Panc1 (cell line): ENCODE results near the gene FOXN1. TPM values are rescaled to one million over a fixed set of nuclear protein-coding genes. Genes with fewer than 3 reads are reported as not detected.

Experiments
- ATAC-seq: fragments of 200-7000 bp; cut with Tn5 transposase; 2 replicates; pipeline ENCODE4 v1.9.1; 2020; ENCODE audit warnings: mild to moderate bottlenecking, moderate library complexity
- BruUV-seq: library from RNA; stranded (reverse); fragments of 400-500 nt; replicated peaks from 2 replicates; lab custom pipeline; 2021; lab: Mats Ljungman, UMichigan
- CTCF ChIA-PET: fragments of 300-600 bp; sonication (Branson Sonifier 250); formaldehyde crosslinking; loops from one replicate; lab custom pipeline; 2022; ENCODE audit warnings: antibody characterized with exemption; lab: Charles Lee
- POLR2A ChIA-PET: fragments of 300-600 bp; sonication (Branson Sonifier 250); formaldehyde crosslinking; loops from one replicate; lab custom pipeline; 2022; ENCODE audit warnings: antibody characterized with exemption; lab: Charles Lee
- DNase-seq: peaks from one replicate; pipeline ENCODE4 v3.0.0-alpha.2; 2010; ENCODE audit warnings: low read depth, low spot score
- H3K27ac ChIP-seq: 2 replicates; pipeline ENCODE4 v1.5.1; 2011; ENCODE audit warnings: mild to moderate bottlenecking, low read length, inconsistent platforms
- H3K27me3 ChIP-seq: fragments of 200-500 bp; sonication (Bioruptor generic); 2 replicates; pipeline ENCODE4 v1.6.0; 2014; ENCODE audit warnings: low read length, inconsistent platforms; ENCODE audit not compliant: control insufficient read depth, insufficient read depth
- H3K36me3 ChIP-seq: fragments of 200-500 bp; sonication (Bioruptor generic); 2 replicates; pipeline ENCODE4 v1.5.1; 2014; ENCODE audit warnings: inconsistent platforms, mild to moderate bottlenecking, low read length, moderate library complexity; ENCODE audit not compliant: control insufficient read depth, insufficient read depth
- H3K4me1 ChIP-seq: 2 replicates; pipeline ENCODE4 v1.5.1; 2011; ENCODE audit warnings: inconsistent platforms, mild to moderate bottlenecking, low read length, moderate library complexity; ENCODE audit not compliant: control insufficient read depth, insufficient read depth
- H3K4me3 ChIP-seq, 2 experiments: 2 replicates each; pipeline ENCODE4 v1.5.1; 2011 to 2012; ENCODE audit warnings: low read depth in 2 of 2, low read length in 2 of 2, mild to moderate bottlenecking in 2 of 2, inconsistent platforms in 1 of 2, moderate library complexity in 1 of 2
- H3K9me3 ChIP-seq: fragments of 200-500 bp; sonication (Bioruptor generic); 2 replicates; pipeline ENCODE4 v1.5.1; 2014; ENCODE audit warnings: low read depth, mild to moderate bottlenecking, inconsistent platforms, low read length, moderate library complexity; ENCODE audit not compliant: control insufficient read depth, insufficient read depth
- POLR2AphosphoS5 ChIP-seq: IDR thresholded peaks from 2 replicates; pipeline ENCODE4 v1.6.1; 2012; ENCODE audit warnings: mild to moderate bottlenecking, low read depth, low read length, moderate library complexity
- SIN3A ChIP-seq: IDR thresholded peaks from 2 replicates; pipeline ENCODE4 v1.6.1; 2012; ENCODE audit warnings: low read depth, mild to moderate bottlenecking, low read length, moderate library complexity, borderline replicate concordance; ENCODE audit not compliant: insufficient read depth
- TCF7L2 ChIP-seq: IDR thresholded peaks from 2 replicates; pipeline ENCODE4 v1.6.1; 2011; ENCODE audit warnings: mild to moderate bottlenecking, low read depth, low read length, inconsistent platforms
- in situ Hi-C: cut with HindIII; loops from 2 replicates; pipeline ENCODE4 v1.10.0; 2016; ENCODE audit warnings: low sequenced_read_pairs, low pct_unique_long_range_greater_than_20kb
- intact Hi-C: fragments of 100-400 bp; cut with micrococcal nuclease; formaldehyde crosslinking; loops from one replicate; pipeline ENCODE4 v1.10.0; 2022; ENCODE audit not compliant: unreplicated experiment
- total RNA-seq: library from RNA; stranded (reverse); gene quantifications from one replicate; pipeline ENCODE4 v1.2.1, GENCODE V29; 2021; ENCODE audit not compliant: unreplicated experiment
- TF ChIP-seq, protein P1 (sequence below): fragments of 450-650 bp; IDR thresholded peaks from 2 replicates; pipeline ENCODE4 v1.5.1; 2017; ENCODE audit warnings: mild to moderate bottlenecking
- TF ChIP-seq, protein P2 (sequence below), 2 experiments: IDR thresholded peaks; 2 replicates each; pipeline ENCODE4 v1.6.1; 2011 to 2012; ENCODE audit warnings: low read depth in 2 of 2, control low read depth in 1 of 2, low read length in 1 of 2, mild to moderate bottlenecking in 1 of 2, moderate library complexity in 1 of 2; ENCODE audit not compliant: insufficient read depth in 1 of 2

The FOXN1 gene
- total RNA-seq, 1 experiment from 2014 or later = not detected

GRCh38 chr17:28470266-28470913, 35.8 kb upstream of the FOXN1 start:
- Histone ChIP-seq H3K36me3 (no peaks in the 10 kb centered on the region), H3K27ac (no peak overlapping the region), H3K9me3 (no peaks in the 10 kb centered on the region), H3K27me3 (peaks cover 3% of the 10 kb centered on the region; the same call in 1 of the 2 replicates), H3K4me3 (no peak overlapping the region), H3K4me1 (no peaks in the 10 kb centered on the region)
- CTCF ChIA-PET = no interaction called here
- intact Hi-C loops = no loop called here
- ATAC-seq (no peak), DNase-seq (no peak)
- POLR2A ChIA-PET = no interaction called here
- BruUV-seq = no TSS peak
- no peak for TF ChIP-seq POLR2AphosphoS5
- no peak for TF ChIP-seq SIN3A
- TF ChIP-seq, protein P1, sequence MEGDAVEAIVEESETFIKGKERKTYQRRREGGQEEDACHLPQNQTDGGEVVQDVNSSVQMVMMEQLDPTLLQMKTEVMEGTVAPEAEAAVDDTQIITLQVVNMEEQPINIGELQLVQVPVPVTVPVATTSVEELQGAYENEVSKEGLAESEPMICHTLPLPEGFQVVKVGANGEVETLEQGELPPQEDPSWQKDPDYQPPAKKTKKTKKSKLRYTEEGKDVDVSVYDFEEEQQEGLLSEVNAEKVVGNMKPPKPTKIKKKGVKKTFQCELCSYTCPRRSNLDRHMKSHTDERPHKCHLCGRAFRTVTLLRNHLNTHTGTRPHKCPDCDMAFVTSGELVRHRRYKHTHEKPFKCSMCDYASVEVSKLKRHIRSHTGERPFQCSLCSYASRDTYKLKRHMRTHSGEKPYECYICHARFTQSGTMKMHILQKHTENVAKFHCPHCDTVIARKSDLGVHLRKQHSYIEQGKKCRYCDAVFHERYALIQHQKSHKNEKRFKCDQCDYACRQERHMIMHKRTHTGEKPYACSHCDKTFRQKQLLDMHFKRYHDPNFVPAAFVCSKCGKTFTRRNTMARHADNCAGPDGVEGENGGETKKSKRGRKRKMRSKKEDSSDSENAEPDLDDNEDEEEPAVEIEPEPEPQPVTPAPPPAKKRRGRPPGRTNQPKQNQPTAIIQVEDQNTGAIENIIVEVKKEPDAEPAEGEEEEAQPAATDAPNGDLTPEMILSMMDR = no peak
- TF ChIP-seq, protein P2, sequence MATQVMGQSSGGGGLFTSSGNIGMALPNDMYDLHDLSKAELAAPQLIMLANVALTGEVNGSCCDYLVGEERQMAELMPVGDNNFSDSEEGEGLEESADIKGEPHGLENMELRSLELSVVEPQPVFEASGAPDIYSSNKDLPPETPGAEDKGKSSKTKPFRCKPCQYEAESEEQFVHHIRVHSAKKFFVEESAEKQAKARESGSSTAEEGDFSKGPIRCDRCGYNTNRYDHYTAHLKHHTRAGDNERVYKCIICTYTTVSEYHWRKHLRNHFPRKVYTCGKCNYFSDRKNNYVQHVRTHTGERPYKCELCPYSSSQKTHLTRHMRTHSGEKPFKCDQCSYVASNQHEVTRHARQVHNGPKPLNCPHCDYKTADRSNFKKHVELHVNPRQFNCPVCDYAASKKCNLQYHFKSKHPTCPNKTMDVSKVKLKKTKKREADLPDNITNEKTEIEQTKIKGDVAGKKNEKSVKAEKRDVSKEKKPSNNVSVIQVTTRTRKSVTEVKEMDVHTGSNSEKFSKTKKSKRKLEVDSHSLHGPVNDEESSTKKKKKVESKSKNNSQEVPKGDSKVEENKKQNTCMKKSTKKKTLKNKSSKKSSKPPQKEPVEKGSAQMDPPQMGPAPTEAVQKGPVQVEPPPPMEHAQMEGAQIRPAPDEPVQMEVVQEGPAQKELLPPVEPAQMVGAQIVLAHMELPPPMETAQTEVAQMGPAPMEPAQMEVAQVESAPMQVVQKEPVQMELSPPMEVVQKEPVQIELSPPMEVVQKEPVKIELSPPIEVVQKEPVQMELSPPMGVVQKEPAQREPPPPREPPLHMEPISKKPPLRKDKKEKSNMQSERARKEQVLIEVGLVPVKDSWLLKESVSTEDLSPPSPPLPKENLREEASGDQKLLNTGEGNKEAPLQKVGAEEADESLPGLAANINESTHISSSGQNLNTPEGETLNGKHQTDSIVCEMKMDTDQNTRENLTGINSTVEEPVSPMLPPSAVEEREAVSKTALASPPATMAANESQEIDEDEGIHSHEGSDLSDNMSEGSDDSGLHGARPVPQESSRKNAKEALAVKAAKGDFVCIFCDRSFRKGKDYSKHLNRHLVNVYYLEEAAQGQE (IDR thresholded peaks at IDR 0.05; ENCODE audit: insufficient read depth in 1 of 2, low read depth in 2 of 2, low read length in 1 of 2) = no peak
- TF ChIP-seq TCF7L2 = no peak
- in situ Hi-C loops = no loop called here

- ATAC-seq = no peak
- TF ChIP-seq POLR2AphosphoS5 = no peak
- TF ChIP-seq TCF7L2 = no peak
- H3K4me1 ChIP-seq = no peaks in the 10 kb centered on the region
- H3K27me3 ChIP-seq = peaks cover 3% of the 10 kb centered on the region; the same call in 1 of the 2 replicates
- no TSS peak for BruUV-seq
- no peaks in the 10 kb centered on the region for H3K9me3 ChIP-seq
- POLR2A ChIA-PET = no interaction called here
- intact Hi-C loops = no loop called here
- H3K27ac ChIP-seq = no peak overlapping the region
- DNase-seq = no peak
- H3K36me3 ChIP-seq = no peaks in the 10 kb centered on the region
- CTCF ChIA-PET = no interaction called here
- in situ Hi-C loops = no loop called here
- H3K4me3 ChIP-seq = no peak overlapping the region
These were observed 35.2 kb upstream of the FOXN1 start for GRCh38 chr17:28470914-28471366.
